Activated CD4-positive, CD25-positive, alpha-beta regulatory T cell treated with anti-CD3 and anti-CD28 coated beads, Interleukin-2, amount 50 U/mL, for 24 hours (primary cell): ENCODE results near the gene WNT3A.

ENCODE experiments used
- ATAC-seq, 2 donors: fragments of 150-1000 bp; cut with Tn5 transposase; one replicate each; pipeline ENCODE4 v1.10.0; 2021; ENCODE audit warnings: mild to moderate bottlenecking in 1 of 2, moderate library complexity in 1 of 2

Gene WNT3A

DNA sequence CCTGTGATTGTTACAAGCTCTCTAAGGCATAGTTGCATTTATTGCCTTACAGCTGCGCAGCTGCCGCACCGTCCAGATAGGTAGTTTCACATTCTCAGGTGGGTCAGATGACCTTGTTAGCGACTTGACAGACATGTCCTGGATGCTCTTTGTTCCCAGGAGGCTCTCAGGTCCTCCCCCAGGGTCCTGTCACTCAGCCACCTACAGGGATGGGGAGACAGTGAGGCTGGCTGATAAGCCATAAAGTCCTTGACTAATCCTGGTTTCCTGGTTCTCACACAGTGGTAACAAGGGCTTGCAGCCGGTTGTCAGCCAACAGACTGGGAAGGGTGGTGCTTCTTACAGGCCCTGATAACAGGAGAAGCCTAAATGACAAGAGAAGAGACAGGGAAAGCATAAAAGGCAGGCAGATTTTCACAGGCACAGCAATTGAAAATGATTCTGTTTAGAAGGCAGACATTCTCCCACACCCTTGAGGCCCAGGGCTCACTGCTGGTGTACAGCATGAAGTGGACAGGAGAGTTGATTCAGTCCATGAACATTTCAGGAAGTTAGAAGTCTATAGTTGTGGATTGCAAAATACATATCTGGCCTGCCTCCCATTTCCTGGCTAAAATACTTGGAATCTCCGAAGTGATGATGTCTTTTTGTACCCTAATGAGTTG, 78.6 kb downstream of the WNT3A start:
- ATAC-seq: no peak

GRCh38 chr1:228087771-228088251, 81.0 kb downstream of the WNT3A start:
- ATAC-seq: peak in 1 of 2 donors; percentile 28

GRCh38 chr1:228088586-228089498, 82.0 kb downstream of the WNT3A start:
- no peak for ATAC-seq

DNA sequence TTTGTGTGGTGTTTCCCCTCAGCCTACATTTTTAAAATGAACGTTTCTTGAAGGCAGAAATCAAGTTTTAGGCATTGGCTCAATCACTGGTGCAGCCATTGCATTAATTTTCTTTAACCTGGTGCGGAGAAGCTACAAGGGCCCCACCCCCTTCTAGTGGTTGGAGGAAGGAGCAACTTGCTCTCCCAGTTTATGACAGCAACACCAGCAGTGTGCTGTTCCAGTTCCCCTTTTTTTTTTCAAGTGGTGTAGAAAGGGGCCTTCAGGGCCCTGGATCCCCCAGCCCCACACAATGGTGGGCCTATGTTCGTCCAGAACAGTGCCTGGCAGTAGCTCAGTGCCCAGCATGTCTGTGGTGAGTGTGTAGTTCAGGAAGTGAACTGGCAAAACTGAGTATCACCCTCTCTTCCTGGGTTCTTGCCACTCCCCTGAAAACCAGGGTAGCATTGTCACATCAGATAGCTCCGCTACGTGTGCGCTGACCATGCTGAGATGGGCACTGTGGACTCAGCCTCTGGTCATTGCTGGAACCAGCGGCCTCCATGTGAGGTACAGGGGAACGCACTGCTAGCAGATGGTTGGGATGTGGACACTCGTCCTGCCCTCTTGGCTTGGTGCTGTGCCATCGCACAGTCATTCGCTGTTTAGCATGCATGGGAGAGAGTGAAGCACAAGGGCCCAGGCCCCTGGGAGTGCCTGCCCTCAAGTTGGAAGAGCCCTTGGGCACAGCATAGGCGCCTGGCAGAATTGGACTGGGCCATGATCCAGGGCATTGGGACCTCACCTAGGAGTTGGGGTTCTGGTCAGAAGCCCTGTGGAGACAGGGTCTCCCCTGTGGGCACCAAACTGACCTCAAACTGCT, 83.0 kb downstream of the WNT3A start:
- no peak for ATAC-seq

DNA sequence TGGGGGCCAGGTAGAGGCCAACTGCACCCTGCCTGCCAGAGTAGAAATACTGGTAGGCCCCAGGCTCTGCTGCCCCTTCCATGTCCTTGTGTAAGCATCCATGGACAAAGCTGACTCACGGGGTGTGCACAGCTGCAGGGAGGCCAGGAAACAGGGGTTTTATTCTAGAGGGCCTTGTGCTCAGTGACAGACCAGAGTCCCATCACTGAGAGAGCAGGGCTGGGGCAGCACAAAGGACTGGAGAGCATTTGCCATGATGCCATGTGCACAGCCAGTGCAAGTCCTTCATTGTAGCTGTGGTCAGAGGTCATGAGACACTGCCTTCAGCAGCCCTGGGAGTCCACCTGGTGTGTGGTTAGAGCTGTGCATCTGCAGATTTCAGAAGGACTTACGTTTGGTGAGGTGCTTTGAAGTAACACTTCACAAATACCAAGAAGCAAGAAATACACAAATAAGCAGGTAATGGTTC, 83.8 kb downstream of the WNT3A start:
- no peak for ATAC-seq

GRCh38 chr1:228091084-228091483, 84.3 kb downstream of the WNT3A start:
- ATAC-seq: no peak

GRCh38 chr1:228092342-228093049, 85.7 kb downstream of the WNT3A start:
- ATAC-seq: no peak

DNA sequence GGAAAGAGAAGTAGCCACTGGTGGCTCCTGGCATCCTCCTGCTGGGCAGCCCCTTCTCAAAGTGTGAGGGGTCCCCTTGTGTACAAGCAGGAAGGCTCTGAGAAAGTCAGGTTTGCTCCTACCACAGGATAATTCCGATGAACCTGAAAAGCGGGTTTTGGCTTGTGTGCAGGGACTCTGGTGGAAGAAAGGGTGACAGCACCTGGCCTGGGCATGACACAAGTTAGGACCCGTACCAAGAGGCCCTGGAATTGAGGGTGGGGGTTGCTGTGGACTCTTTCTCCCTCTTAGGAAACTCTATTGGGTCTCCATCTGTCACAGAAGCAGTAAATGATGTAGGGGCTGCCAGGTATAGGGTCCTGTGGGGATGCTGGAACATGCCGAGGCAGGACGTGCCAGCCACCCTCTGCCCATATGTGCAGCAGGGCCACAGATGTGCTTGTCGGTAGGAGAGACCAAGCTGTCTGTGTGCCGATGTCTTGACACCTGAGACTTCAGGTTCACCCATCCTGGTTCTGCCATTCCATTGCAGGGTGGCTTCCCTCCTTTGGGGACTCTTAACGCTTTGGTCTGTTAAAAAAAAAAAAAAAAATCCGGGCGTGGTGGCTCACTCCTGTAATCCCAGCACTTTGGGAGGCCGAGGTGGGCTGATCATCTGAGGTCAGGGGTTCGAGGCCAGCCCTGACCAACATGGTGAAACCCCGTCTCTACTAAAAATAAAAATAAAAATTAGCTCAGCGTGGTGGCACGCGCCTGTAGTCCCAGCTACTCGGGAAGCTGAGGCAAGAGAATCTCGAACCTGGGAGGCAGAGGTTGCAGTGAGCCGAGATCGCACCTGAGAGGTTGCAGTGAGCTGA, 86.5 kb downstream of the WNT3A start:
- no peak for ATAC-seq

DNA sequence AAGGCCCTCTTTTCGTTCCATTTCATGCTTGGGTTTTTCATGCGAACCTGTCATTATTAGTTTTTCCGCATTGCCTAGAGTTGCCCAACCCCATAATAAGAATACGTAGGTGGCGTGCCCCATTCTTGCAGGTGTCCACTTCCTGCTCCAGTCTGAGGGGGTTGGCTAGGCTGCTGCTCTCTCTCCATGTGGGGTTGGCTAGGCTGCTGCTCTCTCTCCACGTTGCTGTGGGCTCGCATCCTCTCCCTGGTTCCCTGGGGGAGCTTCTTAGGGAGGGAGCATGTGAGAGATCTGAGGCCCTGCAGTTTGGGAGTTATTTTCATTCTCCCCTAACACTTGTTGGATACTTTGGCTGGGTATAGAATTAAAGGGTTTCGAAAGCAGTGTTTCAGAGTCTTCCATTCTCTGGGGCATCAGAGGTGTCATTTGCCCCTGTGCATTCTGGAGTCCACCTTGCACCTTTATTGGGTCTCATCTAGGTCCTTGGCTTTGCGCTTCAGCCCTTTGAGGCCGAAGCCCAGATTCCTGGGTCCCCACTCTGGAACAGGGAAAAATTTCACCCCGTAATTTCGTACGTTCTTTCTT, 87.7 kb downstream of the WNT3A start:
- ATAC-seq: no peak

- ATAC-seq: no peak
These were observed 88.4 kb downstream of the WNT3A start for GRCh38 chr1:228095161-228095560.

DNA sequence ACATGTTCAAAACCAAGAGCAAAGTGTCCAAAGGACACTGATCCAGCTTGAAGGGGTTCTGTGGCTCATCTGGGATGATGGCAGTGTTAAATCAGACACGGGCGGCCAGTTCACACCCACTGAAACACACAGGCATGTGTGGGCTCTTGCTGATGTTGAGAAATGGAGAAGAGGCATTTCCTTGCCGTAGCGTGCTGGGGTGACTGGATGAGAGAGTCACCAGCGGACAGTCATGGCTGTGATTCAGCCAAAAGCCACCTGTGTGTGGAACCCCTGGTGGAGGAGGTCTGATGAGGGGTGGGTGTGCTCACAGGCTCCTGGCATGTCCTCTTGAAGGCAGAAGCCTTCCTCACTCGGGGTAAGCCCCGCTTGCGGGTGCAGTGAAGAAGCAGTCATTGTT, 89.1 kb downstream of the WNT3A start:
- ATAC-seq: no peak

GRCh38 chr1:228096416-228097332, 89.9 kb downstream of the WNT3A start:
- ATAC-seq: no peak

DNA sequence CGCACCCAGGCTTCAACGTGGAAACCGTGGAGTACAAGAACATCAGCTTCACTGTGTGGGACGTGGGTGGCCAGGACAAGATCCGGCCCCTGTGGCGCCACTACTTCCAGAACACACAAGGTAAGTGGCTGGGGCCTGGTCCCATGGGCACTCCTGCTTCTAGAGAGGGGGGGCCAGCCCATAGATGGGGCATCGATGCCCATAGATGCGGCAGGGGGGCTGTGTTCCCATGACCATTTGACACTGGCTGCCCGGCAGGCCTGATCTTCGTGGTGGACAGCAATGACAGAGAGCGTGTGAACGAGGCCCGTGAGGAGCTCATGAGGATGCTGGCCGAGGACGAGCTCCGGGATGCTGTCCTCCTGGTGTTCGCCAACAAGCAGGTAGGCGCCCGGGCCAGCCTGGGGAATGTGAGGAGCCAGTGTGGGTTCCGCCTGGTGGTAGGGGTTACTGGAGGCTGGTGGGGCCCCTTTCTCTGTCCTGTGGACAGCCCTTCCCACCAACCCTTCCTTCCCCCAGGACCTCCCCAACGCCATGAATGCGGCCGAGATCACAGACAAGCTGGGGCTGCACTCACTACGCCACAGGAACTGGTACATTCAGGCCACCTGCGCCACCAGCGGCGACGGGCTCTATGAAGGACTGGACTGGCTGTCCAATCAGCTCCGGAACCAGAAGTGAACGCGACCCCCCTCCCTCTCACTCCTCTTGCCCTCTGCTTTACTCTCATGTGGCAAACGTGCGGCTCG, 90.7 kb downstream of the WNT3A start:
- ATAC-seq: no peak

GRCh38 chr1:228098323-228098931, 91.6 kb downstream of the WNT3A start:
- no peak for ATAC-seq

DNA sequence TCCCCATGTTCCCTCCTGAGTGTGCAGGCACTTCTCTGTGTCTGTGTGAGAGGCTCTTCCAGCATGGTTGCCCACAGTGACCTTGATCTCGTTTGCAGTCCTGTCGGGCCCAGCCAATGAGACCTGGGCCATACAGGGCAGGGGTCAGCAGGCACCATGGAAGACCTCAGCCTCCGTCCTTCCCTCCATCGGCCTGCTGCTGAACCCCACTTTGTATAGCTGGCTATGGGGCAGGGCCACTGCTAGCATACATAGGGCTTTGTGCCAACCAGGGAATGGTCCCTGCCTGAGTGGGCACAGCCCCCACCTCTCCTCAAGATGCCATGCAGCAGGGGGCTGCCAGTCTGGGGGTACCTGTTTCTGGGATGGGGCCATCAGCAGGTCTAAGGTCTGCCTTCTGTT, 92.5 kb downstream of the WNT3A start:
- ATAC-seq: no peak

DNA sequence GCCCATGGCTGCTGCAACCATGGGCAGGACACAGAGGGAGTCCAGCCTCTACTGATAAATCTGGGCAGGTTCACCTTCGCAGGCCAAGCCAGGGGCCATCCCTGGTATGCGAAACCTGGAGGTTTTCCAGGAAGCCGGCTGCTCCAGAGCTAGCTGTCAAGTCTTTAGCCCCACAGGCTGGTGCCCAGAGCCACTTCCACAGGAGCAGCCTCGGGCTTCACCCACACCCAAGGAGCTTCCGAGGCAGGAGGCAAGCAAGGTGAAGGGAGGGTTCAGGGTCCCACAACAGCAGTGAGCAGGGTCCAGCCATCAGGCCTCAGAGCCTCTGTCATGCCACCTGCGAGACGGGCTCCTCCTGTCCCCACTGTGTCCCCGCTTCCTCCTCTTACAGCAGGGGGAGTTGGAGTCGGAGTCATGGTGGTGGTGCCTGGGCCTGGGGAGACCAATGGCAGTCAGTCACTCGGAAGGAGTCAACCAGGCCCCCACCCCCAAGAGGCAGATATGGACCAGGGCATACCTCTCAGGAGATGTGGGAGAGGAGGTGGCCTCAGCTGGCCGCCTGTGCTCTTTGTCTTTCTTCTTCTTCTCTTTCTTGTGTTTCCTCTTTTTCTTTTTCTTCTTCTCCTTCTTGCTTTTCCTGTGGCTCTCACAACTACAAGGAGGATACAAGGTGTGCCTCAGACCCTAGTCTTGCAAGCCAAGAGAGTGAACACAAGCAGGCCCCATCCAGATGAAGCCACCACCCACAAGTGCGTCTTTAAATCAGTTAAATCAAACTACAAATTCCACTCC, 94.2 kb downstream of the WNT3A start:
- ATAC-seq: no peak

DNA sequence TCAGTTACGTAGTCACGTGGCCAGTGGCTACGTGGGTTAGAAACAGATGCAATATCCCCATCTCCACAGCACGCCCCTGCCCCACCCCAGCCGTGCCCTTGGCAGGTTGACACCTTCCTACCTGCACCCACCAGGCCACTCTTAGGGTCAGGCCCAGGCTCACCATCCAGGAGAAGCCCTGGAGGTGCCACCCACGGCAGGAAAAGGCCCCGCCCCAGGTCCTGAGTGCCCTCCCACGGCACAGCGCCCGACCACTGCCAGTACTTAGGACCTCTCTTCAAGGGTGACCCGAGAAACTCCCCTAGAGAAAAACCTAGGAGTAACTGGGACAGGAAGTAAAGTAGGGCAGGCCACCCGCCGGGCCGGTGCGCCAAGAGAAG, 94.8 kb downstream of the WNT3A start:
- ATAC-seq: no peak
